Body of pancreas (tissue), 4 donors: ENCODE data around the gene MAML2.

Experiments
- POLR2A ChIP-seq, 3 donors: fragments of 450-650 bp; IDR thresholded peaks; one replicate each; pipeline ENCODE4 v1.6.1; 2016; ENCODE audit warnings: antibody characterized with exemption in 3 of 3, mild to moderate bottlenecking in 2 of 3
- TF ChIP-seq, protein P1 (sequence below), 7 experiments: fragments of 450-650 bp in 4 of 7; fragments of 200-600 bp in 3 of 7; sonication (generic) in 3 of 7; IDR thresholded peaks; one replicate each; pipeline ENCODE4 v1.5.1; 2016 to 2019; ENCODE audit warnings: antibody characterized with exemption in 7 of 7

DNA sequence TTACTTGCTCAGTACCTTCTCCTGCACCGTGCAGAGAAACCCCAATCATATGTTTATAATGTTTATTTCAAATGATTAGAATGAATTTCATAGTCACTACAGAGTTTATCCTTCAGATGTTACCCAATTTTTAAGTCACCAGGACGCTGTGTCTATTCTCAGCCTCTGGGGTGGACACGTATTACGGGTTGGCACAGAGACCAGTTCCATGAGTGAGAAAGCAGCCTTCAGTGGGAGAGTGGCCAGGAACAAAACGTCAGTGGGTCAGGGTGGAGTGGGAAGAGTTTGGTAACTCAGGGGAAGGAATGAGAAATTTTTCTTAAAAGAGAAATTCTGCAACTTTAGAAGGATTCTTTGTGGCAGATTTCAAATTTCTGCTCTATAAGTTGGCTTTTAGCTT lies 342.0 kb downstream of the MAML2 start:
- no peak for TF ChIP-seq POLR2A (IDR thresholded peaks at IDR 0.05)
- TF ChIP-seq, protein P1, sequence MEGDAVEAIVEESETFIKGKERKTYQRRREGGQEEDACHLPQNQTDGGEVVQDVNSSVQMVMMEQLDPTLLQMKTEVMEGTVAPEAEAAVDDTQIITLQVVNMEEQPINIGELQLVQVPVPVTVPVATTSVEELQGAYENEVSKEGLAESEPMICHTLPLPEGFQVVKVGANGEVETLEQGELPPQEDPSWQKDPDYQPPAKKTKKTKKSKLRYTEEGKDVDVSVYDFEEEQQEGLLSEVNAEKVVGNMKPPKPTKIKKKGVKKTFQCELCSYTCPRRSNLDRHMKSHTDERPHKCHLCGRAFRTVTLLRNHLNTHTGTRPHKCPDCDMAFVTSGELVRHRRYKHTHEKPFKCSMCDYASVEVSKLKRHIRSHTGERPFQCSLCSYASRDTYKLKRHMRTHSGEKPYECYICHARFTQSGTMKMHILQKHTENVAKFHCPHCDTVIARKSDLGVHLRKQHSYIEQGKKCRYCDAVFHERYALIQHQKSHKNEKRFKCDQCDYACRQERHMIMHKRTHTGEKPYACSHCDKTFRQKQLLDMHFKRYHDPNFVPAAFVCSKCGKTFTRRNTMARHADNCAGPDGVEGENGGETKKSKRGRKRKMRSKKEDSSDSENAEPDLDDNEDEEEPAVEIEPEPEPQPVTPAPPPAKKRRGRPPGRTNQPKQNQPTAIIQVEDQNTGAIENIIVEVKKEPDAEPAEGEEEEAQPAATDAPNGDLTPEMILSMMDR (IDR thresholded peaks at IDR 0.05) = no peak
